GM20000 (cell line): ENCODE measurements around the gene COPZ2.

ENCODE experiments used
- DNase-seq: peaks from one replicate; pipeline ENCODE4 v3.0.0; 2012; ENCODE audit warnings: low spot score
- TF ChIP-seq, protein P1 (sequence below): IDR thresholded peaks from 2 replicates; pipeline ENCODE4 v1.5.1; 2012; ENCODE audit warnings: mild to moderate bottlenecking, control low read depth; ENCODE audit errors: extremely low read depth, missing control alignments

The COPZ2 gene

DNA sequence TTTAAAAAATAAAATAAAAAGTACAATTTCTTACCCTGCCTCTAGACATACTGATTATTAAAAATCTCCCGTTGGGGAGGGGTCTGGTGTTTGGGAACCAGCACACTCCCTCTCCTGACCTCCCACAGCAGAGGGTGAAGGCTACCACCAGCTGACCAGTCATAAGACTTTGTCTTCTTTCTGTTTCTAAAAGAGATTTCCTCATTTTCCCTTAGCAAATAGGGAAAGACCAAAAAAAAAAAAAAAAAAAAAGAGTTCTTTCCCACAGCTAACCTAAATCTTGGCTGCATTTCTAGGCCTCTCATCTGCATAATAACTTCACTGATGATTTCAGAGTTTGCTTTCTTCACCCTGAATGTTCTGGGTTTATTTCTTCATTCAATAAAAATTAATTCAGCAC is 36.4 kb downstream of the COPZ2 start:
- TF ChIP-seq, protein P1, sequence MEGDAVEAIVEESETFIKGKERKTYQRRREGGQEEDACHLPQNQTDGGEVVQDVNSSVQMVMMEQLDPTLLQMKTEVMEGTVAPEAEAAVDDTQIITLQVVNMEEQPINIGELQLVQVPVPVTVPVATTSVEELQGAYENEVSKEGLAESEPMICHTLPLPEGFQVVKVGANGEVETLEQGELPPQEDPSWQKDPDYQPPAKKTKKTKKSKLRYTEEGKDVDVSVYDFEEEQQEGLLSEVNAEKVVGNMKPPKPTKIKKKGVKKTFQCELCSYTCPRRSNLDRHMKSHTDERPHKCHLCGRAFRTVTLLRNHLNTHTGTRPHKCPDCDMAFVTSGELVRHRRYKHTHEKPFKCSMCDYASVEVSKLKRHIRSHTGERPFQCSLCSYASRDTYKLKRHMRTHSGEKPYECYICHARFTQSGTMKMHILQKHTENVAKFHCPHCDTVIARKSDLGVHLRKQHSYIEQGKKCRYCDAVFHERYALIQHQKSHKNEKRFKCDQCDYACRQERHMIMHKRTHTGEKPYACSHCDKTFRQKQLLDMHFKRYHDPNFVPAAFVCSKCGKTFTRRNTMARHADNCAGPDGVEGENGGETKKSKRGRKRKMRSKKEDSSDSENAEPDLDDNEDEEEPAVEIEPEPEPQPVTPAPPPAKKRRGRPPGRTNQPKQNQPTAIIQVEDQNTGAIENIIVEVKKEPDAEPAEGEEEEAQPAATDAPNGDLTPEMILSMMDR: no peak
- DNase-seq: no peak

DNA sequence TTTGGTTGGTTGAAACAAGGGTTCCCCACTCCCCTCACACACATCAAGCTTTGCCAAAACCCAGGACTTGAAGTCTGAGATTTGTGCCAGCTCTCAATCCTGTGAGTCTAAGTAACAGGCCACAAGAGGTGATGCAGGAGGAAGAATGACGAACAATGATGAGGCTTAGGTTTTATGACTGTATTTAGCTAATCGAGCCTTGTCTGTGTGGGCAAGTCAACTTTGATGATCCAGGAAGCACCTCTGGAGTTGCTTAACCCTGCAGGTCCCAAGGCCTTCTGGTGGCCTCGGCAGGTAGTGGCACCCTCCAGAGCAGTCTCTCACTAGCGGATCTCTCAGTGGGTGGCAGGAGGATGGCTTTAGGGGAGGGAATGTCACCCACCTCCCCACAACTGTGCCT is 38.0 kb downstream of the COPZ2 start:
- DNase-seq: no peak
- TF ChIP-seq, protein P1: no peak

DNA sequence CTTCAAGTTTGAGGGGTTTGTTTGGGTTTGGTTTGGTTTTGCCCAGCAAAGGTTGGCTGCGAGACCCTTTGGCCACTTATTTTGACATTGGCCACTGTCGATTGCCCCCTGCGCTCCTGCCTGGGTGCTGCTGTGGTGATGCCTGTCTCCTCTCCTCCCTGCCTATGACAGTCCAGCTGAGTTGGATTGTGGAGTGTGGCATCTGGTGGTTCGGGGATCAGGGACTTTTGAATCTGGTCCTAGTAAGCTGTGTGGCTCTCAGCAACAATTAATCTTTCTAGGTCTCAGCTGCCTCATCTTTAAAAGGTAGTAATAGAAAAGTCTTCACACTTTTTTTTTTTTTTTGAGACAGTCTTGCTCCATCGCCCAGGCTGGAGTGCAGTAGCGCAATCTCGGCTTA is 39.6 kb downstream of the COPZ2 start:
- DNase-seq: no peak
- TF ChIP-seq, protein P1: no peak

DNA sequence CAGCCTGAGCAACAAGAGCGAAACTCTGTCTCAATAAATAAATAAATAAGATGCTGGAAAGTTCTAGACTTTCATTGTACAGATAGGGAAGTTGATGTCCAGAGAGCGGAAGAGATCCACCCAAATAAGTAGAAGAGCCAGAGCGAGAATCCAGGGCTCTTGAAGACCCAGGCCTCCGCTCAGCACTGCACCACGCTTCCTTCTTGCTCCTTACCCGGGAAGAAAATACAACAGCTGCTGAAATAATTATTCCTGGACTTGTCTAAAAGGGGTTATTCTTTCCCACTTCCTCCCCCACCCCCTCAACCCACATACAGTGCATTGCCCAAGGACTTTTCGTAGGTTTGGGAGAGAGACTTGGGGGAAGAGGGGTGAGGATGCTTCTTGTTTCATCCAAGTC is 40.0 kb downstream of the COPZ2 start:
- TF ChIP-seq, protein P1: no peak
- no peak for DNase-seq

DNA sequence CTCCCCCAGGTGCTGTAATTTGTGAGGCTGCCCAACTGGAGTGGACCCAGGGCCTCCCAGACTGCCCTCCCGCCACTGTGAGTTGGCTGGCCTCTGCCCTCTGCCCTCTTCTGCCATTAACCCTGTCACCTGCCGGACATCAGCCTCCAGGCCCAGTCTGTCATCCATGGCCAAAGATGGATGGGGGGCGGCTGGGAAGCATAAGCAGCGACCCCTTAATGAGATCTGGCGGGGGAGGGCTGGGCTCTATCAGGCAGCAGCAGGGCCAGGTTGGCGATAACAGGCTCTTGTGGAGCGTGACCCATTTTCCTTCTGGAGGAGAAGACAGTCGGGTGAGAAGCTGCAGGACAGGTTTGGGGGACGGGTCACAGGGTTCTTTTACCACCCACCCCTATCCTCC is 41.4 kb downstream of the COPZ2 start:
- TF ChIP-seq, protein P1: no peak

DNA sequence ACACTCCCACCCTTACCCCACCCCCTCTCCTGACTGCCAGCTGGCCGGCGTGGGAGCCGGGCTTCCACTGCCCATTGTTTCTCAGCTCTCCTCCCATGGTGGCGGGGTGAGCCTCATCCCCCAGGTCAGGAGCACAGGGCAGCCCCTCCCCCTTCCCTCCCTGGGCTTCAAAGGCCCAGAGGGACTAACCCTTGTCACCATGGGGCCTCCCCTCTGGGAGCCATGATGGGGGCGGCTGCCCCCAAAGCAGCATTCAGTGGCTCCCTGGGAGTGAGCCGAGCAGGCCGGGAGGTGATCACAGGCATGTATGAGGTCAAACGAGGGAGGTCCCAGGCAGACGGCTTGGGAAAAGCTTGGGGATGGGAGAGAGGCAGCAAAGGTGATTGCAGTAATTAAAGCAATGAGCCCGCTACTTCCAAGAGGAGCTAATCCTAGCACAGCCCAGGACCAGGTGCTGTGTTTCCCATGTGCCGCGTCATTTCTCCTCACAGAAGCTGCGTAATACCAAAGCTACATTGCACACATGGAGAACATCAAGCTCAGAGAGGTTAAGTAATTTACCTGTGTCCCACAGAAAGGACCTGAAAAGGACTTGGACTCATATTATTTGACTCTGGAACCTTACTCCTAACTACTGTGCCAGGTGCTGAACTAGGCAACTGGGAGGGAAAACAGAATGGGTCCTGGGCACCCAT is 42.2 kb downstream of the COPZ2 start:
- DNase-seq: no peak
- TF ChIP-seq, protein P1: no peak

More for the DNA sequence above, 41.4 kb downstream of the COPZ2 start:
- DNase-seq: no peak

DNA sequence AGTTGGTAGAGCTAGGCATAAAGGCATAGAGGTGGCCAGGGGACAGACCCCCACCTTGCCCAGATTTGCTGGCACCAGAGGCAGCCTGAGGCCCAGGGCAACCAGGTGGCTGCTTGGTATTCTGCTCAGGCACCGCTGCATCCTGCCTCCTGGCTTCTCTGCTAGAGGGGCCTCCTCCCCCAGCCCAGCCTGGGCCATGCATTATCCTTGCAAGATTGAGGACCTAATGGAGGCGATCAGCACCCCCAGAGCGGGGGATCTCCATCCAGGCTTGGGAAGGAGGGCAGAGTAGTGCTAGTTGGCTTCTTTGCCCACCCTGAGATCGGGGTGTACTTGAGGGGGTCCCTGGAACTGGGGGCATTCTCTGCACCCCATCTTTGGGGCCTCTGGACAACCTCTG is 42.9 kb downstream of the COPZ2 start:
- TF ChIP-seq, protein P1: no peak
- no peak for DNase-seq
